Gastrocnemius medialis (tissue), 4 donors: ENCODE measurements around the gene TMEM18. TPM values are rescaled to one million over a fixed set of nuclear protein-coding genes. Genes with fewer than 3 reads are reported as not detected.

Experiments
- ATAC-seq, 2 donors: fragments of 150-250 bp; one replicate each; pipeline ENCODE4 v1.9.1; 2016
- DNase-seq, 2 donors: peaks; one replicate each; pipeline ENCODE4 v3.0.0-alpha.2; 2019
- H3K27ac ChIP-seq, 4 donors: fragments of 200-600 bp; sonication (generic); 1 replicate in 1 of 4; 2 replicates in 3 of 4; pipeline ENCODE4 v1.5.1; 2016 to 2018; ENCODE audit warnings: mild to moderate bottlenecking in 2 of 4, moderate library complexity in 1 of 4
- H3K27me3 ChIP-seq, 3 donors: fragments of 200-600 bp; sonication (generic) in 2 of 3; 1 replicate in 1 of 3; 2 replicates in 2 of 3; pipeline versions ENCODE4 v1.5.1 to v1.6.0; 2016 to 2019; ENCODE audit warnings: mild to moderate bottlenecking in 1 of 3, moderate library complexity in 1 of 3
- H3K36me3 ChIP-seq, 2 donors: fragments of 200-600 bp; sonication (generic) in 1 of 2; one replicate each; pipeline ENCODE4 v1.5.1; 2017 to 2018
- H3K4me1 ChIP-seq, 2 donors: fragments of 200-600 bp; sonication (generic) in 1 of 2; one replicate each; pipeline ENCODE4 v1.5.1; 2016 to 2017; ENCODE audit warnings: mild to moderate bottlenecking in 2 of 2
- H3K4me3 ChIP-seq, 4 donors: fragments of 200-600 bp; sonication (generic) in 3 of 4; 1 replicate in 1 of 4; 2 replicates in 3 of 4; pipeline ENCODE4 v1.5.1; 2016 to 2019; ENCODE audit warnings: mild to moderate bottlenecking in 2 of 4
- H3K9me3 ChIP-seq, 3 donors: fragments of 200-600 bp; sonication (generic) in 2 of 3; 1 replicate in 1 of 3; 2 replicates in 2 of 3; pipeline ENCODE4 v1.5.1; 2016 to 2019
- CTCF ChIP-seq, 5 experiments: fragments of 450-650 bp in 3 of 5; fragments of 200-600 bp in 2 of 5; sonication (generic) in 2 of 5; IDR thresholded peaks in 4 of 5; conservative IDR thresholded peaks in 1 of 5; 1 replicate in 4 of 5; 2 replicates in 1 of 5; pipeline ENCODE4 v1.5.1; 2016 to 2019; ENCODE audit warnings: antibody characterized with exemption in 5 of 5, mild to moderate bottlenecking in 3 of 5, moderate library complexity in 3 of 5
- POLR2A ChIP-seq, 2 donors: fragments of 450-650 bp; IDR thresholded peaks; one replicate each; pipeline ENCODE4 v1.6.1; 2017; ENCODE audit warnings: antibody characterized with exemption in 2 of 2, mild to moderate bottlenecking in 2 of 2, moderate library complexity in 2 of 2
- in situ Hi-C, 4 donors: fragments of 200-750 bp; cut with MboI; loops; one replicate each; pipeline versions ENCODE4 v1.15.0 to v1.8.0; 2017; ENCODE audit warnings: low sequenced_read_pairs in 4 of 4
- intact Hi-C: fragments of 100-400 bp; cut with DNase I; formaldehyde crosslinking; loops from one replicate; pipeline ENCODE4 v1.15.1; 2023; ENCODE audit warnings: low total_unique reads
- total RNA-seq, 4 donors: library from RNA; depleted of rRNA; stranded (reverse); fragments of >200 nt; gene quantifications; one replicate each; pipeline versions ENCODE4 v1.1.0 to v1.2.3, GENCODE V29; 2016

The TMEM18 gene
- total RNA-seq, 4 donors from 2014 or later: 9.0 to 26.1 (median 12.3) TPM

GRCh38 chr2:680496-680895, 3.3 kb upstream of the TMEM18 start:
- H3K4me1 ChIP-seq: peaks cover 4 to 19% of the 10 kb centered on the region in 2 donors
- no peak overlapping the region for H3K27ac ChIP-seq
- DNase-seq (no peak), ATAC-seq (no peak)
- H3K9me3 ChIP-seq: no peaks in the 10 kb centered on the region
- H3K4me3 ChIP-seq: no peak overlapping the region
- no peaks in the 10 kb centered on the region for H3K27me3 ChIP-seq
- intact Hi-C loops: no loop called here
- in situ Hi-C loops: no loop called here
- TF ChIP-seq CTCF (IDR thresholded peaks at IDR 0.05 in 4 of 5, conservative IDR thresholded peaks at IDR 0.05 in 1 of 5) (no peak), POLR2A (IDR thresholded peaks at IDR 0.05) (no peak)
- no peaks in the 10 kb centered on the region for H3K36me3 ChIP-seq

- intact Hi-C loops: loop anchor here (5.0 kb wide), 3 partner anchors 417 to 1933 kb away; partner anchors contain the start of genes ACP1 and SH3YL1
- DNase-seq: no peak
- H3K36me3 ChIP-seq: no peaks in the 10 kb centered on the region
Observed at GRCh38 chr2:678964-679363, 1.8 kb upstream of the TMEM18 start.

GRCh38 chr2:677959-678550, 849 bp upstream of the TMEM18 start:
- in situ Hi-C loops: no loop called here
- TF ChIP-seq POLR2A (IDR thresholded peaks at IDR 0.05) (no peak), CTCF (IDR thresholded peaks at IDR 0.05 in 4 of 5, conservative IDR thresholded peaks at IDR 0.05 in 1 of 5) (no peak)
- H3K4me1 ChIP-seq: peaks cover 4 to 22% of the 10 kb centered on the region in 2 donors
- DNase-seq (no peak), ATAC-seq (no peak)
- peak overlapping the region; percentile 91 to 99 (median 94) for H3K27ac ChIP-seq
- no peaks in the 10 kb centered on the region for H3K9me3 ChIP-seq
- peak overlapping the region; percentile 80 to 95 (median 91) for H3K4me3 ChIP-seq
- H3K27me3 ChIP-seq: no peaks in the 10 kb centered on the region
- intact Hi-C loops: loop anchor here (5.0 kb wide), 3 partner anchors 416 to 1934 kb away; partner anchors contain the start of genes ACP1 and SH3YL1
- no peaks in the 10 kb centered on the region for H3K36me3 ChIP-seq

More at GRCh38 chr2:678964-679363, 1.8 kb upstream of the TMEM18 start:
- H3K27ac ChIP-seq: no peak overlapping the region
- in situ Hi-C loops: no loop called here
- TF ChIP-seq CTCF (IDR thresholded peaks at IDR 0.05 in 4 of 5, conservative IDR thresholded peaks at IDR 0.05 in 1 of 5) (no peak), POLR2A (IDR thresholded peaks at IDR 0.05) (no peak)
- no peaks in the 10 kb centered on the region for H3K9me3 ChIP-seq
- no peaks in the 10 kb centered on the region for H3K27me3 ChIP-seq
- ATAC-seq: no peak
- no peak overlapping the region for H3K4me3 ChIP-seq
- peaks cover 4 to 22% of the 10 kb centered on the region in 2 donors for H3K4me1 ChIP-seq

- peak overlapping the region; percentile 91 to 99 (median 94) for H3K27ac ChIP-seq
- DNase-seq: peak; percentile 98
- peaks cover 4 to 22% of the 10 kb centered on the region in 2 donors for H3K4me1 ChIP-seq
- H3K4me3 ChIP-seq: peak overlapping the region; percentile 55 to 90 (median 78)
- peaks cover 0 to 10% of the 10 kb centered on the region in 2 donors for H3K36me3 ChIP-seq
- H3K9me3 ChIP-seq: no peaks in the 10 kb centered on the region
- in situ Hi-C loops: no loop called here
- ATAC-seq: peak; percentile 66 to 70
- intact Hi-C loops: loop anchor here (5.0 kb wide), 3 partner anchors 414 to 1936 kb away; partner anchors contain the start of genes ACP1 and SH3YL1
- TF ChIP-seq CTCF (IDR thresholded peaks at IDR 0.05 in 4 of 5, conservative IDR thresholded peaks at IDR 0.05 in 1 of 5) (no peak), POLR2A (IDR thresholded peaks at IDR 0.05) (no peak)
- no peaks in the 10 kb centered on the region for H3K27me3 ChIP-seq
Observed at GRCh38 chr2:676647-677055, 555 bp downstream of the TMEM18 start.
